Activated naive CD8-positive, alpha-beta T cell treated with anti-CD3 and anti-CD28 coated beads, Interleukin-2, amount 50 U/mL, for 16 hours (primary cell): Measurements from ENCODE around the gene OSTN.
"Not testable (repeated sequence)": the region's sequence is repeated elsewhere in the genome, so short reads cannot be mapped to it uniquely, and the experiment has no call there.

Experiments used
- DNase-seq: peaks from one replicate; pipeline ENCODE4 v3.0.0-alpha.2; 2020; ENCODE audit warnings: low read depth, low spot score

OSTN gene, protein sequence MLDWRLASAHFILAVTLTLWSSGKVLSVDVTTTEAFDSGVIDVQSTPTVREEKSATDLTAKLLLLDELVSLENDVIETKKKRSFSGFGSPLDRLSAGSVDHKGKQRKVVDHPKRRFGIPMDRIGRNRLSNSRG

DNA sequence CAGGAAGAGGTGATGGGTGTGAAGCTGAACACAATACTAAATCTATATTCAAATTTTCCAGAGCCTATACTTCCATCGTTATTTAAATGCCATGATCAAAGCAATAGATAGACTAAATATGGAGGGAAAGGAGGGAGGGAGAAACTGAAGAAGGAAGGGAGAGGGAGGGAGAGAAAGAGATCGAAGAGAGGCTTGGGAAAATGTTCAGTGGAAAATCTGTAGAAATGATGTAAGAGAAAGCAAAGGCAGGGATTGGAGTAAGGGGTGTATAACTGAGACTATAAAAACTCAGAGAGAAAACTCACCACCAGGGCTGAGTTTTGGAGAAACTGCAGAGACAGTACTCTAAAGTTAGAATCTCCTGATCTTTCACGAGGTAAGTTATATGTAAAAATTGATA is at the start of gene OSTN:
Gene OSTN (plus strand): TSS at position 310 of the 400 bp plus-strand sequence. CDS start 13,292 bp downstream, outside the sequence.
- DNase-seq: no peak

DNA sequence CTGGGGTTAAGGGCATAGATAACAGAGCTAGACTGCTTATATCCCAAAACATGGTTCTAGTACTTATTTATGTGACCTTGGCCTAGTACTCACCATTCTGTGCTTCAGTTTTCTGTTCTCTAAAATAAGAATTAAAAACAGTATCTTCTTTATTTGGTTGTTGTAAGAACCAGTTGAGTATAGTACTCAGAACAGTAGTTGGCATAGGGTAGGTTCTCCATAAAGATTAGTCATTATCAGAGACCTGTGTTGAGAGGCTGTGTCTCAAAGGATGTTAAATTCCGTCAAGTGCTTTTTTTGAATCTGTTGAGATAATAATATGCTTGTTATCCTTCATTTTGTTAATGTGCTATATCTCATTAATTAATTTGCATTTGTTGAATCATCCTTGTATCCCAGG is 47.4 kb upstream of the OSTN start:
- DNase-seq: no peak

DNA sequence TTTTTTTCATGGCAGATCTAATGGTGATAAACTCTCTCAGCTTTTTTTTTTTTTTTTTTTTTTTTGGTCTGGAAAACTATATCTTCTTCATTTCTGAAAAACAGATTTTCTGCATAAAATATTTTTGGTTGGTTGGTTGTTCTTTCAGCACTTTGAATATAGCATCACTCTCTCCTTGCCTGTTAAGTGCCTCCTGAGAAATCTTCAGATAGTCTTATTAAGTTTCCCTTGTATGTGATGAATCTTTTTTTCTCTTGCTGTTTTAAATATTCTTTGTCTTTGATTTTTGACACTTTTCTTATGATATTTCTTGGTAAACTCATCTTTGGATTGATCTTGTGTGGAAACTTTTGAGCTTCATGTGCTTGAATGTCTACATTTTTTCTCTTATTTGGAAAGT is 44.2 kb upstream of the OSTN start:
- no peak for DNase-seq

DNA sequence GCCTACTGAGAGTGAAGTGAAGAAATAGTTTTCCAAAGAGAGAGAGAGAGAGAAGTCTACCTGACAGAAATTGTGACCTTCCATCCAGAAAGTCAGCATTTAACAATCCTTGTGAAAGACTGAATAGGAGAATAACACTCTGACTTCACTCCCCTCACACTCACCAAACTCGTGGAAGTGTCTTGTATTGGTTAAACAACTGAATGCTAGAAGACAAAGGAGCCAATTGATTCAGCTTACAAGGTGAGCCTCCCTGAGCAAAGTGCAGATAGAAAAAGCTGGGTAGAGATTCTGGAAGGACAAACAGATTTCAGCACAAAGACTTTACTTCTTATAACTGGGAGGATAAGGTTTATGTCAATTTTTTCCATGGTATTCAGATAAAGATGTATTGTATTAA is 40.8 kb upstream of the OSTN start:
- no peak for DNase-seq

DNA sequence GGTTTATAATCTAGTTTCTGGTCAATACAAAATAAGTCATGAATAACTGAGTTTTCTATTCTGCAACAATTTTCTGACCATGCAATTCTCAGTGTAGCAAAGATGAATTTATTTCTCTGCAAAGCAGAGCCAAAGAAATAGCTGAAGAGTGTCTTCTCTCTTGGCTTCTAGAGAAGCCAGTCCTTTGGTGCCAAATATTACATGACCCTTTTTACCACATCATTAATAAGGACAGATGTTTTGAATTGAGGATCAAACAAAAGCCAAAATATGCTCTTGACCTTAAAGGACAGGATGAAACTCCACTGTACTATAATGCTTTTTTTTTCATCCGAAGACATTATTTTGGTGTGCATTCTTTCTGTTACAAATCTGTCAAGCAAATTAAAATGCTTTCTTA is 40.2 kb upstream of the OSTN start:
- no peak for DNase-seq

DNA sequence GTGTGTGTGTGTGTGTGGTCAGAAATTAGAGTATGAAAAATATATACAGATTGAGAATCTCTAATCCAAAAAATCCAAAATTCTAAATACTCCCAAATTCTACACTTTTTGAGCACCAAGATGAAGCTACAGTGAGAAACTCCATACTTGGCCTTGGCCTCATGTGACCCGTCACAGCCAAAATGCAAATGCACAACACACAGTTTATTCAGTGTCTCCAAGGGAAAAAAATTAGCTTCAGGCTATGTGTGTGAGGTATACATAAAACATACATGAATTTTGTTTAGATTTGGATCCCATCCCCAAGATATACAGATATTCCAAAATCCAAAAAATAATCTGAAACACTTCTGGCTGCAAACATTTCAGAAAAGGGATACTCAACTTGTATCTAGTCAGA is 33.2 kb upstream of the OSTN start:
- DNase-seq: no peak

DNA sequence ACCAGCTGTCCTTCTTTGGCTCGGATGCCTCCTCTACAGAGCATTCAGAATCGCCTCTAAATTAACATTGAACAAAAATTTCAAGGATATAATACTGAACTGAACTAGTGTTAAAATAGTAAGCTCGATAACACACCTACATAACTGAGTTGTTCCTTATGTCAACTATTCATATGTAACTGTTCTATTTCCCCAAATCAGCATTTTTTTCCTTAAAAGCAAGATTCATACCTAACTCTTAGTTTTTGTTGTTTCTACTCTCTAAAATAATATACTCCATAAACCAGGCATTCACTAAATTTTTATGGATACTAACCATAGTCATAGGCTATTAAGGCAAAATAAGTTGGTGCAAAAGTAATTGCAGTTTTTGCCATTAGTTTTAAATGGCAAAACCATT is 32.7 kb upstream of the OSTN start:
- no peak for DNase-seq

DNA sequence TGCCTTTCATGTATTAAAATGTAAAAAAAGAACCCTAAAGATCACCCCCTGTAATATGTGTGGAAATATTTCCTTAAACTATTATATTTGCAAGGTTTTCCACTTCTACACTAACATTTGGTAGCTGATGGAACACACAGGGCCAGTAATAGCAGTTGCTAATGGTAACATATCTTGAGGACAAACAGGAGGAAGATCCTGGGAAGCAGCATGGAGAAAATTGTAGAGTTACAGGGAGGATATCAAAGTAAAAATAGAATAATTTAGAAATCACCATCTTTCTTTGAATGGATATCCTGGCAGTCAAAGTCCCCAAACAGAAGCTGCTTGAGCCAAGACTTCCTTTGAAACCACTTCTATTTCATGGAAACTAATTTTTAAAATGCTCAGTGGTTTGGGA is 29.5 kb upstream of the OSTN start:
- DNase-seq: no peak

DNA sequence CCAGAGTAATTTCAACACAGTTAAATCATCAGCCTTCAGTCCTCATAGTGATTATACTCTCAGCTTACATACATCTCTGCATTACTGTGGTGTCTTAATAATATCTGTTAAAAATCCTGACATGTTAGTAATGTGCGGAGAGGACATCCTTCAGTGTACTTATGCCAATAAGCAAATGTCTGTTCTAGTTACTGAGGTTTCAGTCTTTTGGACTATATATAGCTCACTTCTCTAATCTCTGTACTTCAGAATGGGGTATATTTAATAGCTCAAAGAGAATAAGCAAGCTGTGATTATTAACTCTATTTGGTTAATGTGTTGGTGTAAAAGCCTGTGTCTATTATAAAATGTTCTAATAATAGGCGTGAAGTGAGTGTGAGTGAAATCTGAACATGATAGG is 28.9 kb upstream of the OSTN start:
- DNase-seq: no peak

DNA sequence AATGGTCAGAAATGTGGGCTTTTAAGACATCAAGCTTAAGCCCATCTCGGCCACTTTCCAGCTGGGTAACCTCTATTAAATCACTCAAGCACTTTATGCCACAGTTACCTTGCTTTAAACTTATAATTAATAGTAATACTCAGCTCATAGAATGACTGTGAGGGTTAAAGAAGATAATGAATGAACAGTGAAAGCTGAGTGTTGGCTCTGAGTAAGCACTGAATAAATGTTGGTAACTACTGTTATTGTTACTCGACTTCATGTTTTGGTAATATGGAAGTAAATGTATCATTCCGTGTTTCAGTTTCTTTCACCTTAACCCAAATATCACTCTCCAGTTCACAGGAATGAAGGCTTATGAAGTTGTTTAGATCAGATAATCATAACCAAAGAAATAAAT is 23.9 kb upstream of the OSTN start:
- no peak for DNase-seq

DNA sequence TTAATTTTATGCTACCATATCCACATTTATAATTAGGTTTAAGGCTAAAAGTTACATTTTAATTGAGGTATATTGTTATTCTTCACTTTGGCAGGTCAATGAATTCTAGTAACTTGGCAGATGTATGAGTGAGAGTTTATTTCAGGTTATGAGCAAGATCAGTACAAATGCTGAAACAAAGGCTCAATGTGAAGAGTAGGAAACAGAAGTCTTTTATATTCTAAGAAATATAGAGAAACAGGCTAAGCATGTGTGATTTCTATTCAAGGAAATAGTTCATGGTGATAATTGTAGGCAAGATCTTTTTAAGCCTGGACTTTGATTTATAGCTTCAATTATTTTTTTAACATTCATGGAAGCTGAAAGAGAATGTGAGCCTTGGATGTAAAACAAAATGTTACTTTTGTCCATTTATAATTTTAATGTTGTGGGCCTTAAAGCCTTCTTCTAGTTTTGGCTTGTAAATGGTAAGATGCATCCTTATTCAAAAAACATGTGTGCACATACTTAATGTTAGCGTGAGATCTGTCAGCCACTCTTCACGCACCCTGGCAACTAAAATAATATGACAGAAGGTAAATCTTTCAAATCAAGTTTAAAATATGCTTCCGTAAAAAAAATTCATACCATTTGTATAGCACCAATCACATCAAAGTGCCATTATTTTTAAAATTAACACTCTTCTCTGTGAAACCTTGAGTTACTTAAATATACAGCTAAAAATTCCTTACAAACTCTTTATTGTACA is 22.8 kb upstream of the OSTN start:
- no peak for DNase-seq

DNA sequence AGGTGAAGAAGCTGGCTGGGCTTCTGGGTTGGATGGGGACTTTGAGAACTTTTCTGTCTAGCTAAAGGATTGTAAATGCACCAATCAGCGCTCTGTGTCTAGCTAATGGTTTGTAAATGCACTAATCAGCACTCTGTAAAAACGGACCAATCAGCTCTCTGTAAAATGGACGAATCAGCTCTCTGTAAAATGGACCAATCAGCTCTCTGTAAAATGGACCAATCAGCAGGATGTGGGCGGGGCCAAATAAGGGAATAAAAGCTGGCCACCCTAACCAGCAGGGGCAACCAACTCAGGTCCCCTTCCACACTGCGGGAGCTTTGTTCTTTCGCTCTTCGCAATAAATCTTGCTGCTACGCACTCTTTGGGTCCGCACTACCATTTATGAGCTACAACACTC is 13.7 kb upstream of the OSTN start:
- DNase-seq: not testable (repeated sequence)

DNA sequence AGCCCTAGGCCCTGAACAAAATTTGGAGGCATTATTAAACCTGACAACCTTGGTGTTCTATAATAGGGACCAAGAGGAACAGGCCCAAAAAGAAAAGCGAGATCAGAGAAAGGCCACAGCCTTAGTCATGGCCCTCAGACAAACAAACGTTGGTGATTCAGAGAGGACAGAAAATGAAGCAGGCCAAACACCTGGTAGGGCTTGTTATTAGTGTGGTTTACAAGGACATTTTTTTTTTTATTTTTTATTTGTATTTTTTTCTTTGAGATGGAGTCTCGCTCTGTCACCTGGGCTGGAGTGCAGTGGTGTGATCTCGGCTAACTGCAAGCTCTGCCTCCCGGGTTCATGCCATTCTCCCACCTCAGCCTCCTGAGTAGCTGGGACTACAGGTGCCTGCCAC is 10.8 kb upstream of the OSTN start:
- DNase-seq: not testable (repeated sequence)

DNA sequence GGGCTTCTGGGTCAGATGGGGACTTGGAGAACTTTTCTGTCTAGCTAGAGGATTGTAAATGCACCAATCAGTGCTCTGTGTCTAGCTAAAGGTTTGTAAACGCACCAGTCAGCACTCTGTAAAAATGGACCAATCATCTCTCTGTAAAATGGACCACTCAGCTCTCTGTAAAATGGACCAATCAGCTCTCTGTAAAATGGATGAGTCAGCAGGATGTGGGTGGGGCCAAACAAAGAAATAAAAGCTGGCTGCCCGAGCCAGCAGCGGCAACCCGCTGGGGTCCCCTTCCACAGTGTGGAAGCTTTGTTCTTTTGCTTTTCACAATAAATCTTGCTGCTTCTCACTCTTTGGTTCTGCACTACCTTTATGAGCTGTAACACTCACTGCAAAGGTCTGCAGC is 6.8 kb upstream of the OSTN start:
- DNase-seq: not testable (repeated sequence)

DNA sequence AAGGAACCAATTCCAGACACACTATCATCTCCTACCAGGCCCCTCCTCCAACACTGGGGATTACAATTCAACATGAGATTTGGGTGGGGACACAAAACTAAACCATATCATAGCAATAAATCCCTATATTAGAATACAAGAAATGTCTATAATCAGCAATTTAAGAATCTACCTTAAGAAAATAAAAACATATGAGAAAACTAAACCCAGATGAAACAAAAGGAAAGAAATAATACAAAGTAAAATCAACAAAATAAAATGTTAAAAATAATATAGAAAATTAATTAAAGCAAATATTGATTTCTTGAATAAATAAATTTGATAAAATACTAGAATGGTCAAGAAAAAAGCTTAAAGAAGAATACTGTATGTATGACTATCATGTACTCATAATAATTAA is 6.1 kb upstream of the OSTN start:
- DNase-seq: no peak

DNA sequence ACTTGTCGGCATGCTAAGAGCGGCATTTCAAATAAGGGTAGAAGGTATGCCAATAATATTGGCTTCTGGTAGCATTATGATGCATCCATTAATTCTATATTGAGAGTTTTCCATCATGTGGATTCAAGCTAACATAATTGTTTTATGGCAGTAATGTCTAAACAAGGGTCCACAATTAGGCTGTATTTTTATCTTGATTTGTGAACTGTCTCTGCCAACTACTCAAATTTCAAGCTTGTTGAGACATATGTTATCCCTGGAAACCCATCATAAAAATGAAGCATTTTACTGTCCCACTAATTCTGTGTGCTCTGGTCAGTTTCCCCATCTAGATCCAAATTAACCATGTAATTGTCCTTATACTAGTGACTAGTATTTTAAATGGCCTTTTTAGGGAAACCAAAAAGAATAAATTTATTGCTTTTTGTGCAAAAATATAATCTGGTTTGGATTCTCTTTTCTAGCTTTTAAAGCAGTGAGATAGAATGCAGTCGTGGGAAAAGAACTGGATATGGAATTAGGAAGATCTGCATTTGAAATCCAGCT is 1.2 kb upstream of the OSTN start:
- DNase-seq: no peak

DNA sequence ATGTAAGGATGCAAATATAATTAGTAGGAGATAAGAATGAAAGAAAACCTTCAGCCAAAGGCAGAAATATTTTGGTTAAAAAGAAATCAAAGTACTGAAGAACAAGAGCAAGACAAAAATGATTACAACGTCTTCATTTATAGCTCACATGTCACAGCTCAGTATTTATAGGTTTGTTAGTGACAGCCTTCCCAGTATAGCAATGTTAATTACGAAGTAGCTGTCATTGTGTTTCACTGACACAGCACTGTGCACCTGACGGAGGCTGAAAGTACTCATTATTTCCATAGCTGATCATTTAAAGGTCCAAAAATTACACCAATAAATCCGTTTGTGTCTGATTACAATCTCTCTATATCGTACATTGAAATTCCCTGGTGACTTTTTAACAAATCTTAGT is 561 bp upstream of the OSTN start:
- no peak for DNase-seq

DNA sequence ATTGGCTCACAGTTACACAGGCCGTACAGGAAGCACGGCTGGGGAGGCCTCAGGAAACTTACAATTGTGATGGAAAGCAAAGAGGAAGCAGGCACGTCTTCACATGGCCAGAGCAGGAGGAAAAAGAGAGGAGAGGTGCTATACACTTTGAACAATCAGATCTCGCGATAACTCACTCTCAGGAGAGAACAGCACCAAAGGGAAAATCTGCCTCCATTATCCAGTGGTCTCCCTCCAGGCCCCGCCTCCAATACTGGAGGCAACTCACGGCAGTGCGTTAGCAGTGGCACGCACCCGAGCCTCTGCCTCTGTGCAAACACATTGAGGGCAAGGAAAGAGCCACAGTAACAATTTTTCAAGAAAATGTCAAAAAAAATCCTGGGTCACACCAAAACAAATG is 11.0 kb downstream of the OSTN start:
- no peak for DNase-seq

DNA sequence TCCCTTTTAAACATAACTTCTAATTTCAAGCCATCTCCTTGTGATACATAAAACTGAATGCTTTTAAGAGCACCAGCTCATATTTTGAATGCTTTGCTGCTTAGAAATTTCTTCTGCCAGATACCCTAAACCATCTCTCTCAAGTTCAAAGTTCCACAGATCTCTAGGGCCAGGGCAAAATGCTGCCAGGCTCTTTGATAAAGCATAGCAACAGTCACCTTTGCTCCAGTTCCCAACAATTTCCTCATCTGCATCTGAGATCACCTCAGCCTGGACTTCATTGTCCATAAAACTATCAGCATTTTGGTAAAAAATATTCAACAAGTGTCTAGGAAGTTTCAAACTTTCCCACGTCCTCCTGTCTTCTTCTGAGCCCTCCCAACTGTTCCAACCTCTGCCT is 17.5 kb downstream of the OSTN start:
- DNase-seq: no peak

DNA sequence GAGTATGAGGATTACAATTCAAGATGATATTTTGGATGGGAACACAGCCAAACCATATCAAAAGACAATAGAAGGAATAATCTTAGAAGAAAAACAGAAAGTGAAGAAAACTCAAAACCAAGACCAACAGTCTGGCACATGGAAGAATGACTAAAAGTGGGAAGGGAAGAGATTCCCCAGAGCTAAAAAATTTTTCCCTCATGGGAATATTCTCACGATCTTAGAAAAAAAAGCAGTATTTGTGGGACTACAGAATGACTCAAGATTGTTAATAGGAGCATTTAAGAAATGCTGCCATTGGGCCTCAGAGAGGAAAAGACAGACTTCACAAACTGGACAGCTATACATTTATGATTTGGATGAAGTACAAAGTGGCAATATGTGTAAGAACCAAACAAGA is 18.3 kb downstream of the OSTN start:
- no peak for DNase-seq

DNA sequence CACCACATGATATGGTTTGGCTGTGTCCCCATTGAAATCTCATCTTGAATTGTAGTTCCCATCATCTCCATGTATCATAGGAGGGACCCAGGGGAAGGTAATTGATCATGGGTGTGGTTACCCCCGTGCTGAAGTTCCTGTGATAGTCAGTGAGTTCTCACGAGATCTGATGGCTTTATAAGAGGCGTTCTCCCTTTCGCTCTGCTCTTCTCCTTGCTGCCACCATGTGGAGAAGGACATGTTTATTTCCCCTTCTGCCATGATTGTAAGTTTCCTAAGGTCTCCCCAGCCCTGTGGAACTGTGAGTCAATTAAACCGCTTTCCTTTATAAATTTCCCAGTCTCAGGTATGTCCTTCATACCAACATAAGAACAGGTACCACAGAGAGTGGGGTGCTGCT is 21.9 kb downstream of the OSTN start:
- DNase-seq: no peak

DNA sequence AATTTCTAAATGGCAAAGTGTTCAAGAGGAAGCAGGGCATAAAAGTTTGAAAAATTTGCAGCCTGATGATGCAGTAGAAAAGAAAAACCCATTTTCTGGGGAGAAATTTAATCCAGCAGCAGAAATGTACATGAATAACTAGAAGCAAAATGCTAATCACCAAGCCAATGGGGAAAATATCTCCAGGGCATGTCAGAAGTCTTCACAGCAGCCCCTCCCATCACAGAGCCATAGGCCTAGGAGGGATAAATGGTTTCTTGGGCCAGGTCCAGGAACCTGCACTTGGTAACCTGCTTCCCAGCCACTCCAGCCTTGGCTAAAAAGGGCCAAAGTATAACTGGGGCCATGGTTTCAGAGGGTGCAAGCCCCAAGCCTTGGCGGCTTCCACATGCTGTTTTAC is 22.6 kb downstream of the OSTN start:
- DNase-seq: no peak

DNA sequence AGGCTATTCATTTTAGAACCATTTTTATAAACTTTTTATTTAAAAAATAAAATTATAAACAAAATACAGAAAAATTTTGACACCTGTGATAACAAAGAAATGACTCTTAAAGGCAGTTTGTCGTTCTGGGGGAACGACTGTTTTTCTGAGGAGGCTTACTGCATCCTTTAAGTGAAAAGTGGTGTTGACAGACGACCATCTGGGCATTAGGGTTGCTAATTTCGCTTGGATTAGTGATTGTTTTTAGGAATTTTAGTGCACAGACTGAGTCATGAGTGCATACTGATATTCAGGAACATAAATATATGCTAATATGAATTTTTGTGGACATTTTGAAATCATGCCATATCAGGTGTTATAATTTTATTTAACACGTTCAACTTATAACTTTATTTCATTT is 28.5 kb downstream of the OSTN start:
- DNase-seq: no peak

DNA sequence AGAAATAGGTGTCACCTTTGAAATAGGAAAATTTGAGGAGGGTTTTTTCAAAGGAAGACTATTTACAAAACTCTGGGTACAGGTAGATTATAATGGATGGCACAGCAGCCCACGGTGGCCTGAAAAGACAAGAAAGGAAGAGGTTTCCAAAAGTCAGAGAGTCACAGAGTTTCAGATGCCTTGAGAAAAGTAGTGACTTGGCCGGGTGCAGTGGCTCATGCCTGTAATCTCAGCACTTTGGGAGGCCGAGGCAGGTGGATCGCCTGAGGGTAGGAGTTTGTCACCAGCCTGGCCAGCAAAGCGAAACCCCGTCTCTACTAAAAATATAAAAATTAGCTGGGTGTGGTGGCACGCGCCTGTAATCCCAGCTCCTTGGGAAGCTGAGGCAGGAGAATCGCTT is 35.2 kb downstream of the OSTN start:
- DNase-seq: no peak
